Measurements from ENCODE around the gene NRIP3. TPM values are rescaled to one million over a fixed set of nuclear protein-coding genes. Genes with fewer than 3 reads are reported as not detected.

NRIP3 gene
- total and polyA plus RNA-seq, 4 donors, result under 0.01 to 1.0 (median 0.07) TPM; not detected in 1

DNA sequence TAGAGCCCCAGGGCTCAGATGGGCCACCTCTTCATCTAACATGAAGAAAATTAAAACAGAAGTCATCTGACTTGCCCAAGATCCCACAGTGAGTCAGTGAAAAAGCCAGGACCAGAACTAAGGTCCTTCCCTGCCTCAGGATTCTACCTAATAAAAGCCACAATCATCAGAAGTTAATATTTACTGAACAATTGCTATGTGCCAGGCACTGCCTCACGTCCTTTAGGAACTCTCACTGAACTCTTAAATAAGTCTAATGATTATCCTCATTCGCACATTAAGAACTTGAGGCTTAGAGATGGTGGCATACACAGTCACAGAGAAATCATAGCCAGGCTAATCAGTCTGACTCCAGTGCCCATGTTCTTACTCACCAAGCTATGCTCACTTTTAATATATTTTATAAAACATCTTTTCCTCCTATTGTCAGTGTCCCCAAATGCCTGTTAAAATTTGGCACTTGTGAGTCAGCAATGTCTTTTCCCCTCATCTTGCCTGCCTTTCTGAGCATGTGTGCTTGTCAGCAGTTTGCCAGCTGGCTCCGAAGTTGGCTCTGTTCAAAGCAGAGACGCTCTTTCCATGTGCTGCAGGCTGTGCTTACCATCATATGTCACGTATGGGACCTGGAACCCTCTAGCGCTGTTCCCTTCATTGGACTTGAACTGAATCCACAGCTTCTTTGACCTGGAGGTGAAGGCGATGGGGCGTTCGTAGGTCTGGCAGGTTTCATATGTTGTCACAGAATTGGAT is 21.5 kb upstream of the NRIP3 start:
- Histone ChIP-seq H3K9me3 (ENCODE audit: control insufficient read depth in 4 of 4, low read length in 3 of 4) (no peaks in the 10 kb centered on the region), H3K27me3 (ENCODE audit: control insufficient read depth in 4 of 4, insufficient read depth in 4 of 4, low read length in 3 of 4) (no peaks in the 10 kb centered on the region), H3K4me3 (ENCODE audit: low read depth in 1 of 3, low read length in 3 of 3) (no peak overlapping the region), H3K27ac (ENCODE audit: low read depth in 1 of 2, low read length in 2 of 2) (no peak overlapping the region), H3K36me3 (ENCODE audit: control insufficient read depth in 4 of 4, insufficient read depth in 3 of 4, low read depth in 1 of 4, low read length in 3 of 4) (no peaks in the 10 kb centered on the region), H3K4me1 (ENCODE audit: control insufficient read depth in 4 of 4, insufficient read depth in 4 of 4, low read length in 3 of 4) (no peaks in the 10 kb centered on the region), H3K9ac (ENCODE audit: low read depth in 1 of 2, low read length in 2 of 2) (no peak overlapping the region)
- WGBS, result 93% methylated on average over 9 of the region's 9 CpGs
- TF ChIP-seq TAF1 (conservative IDR thresholded peaks at IDR 0.05), result no peak
- DNase-seq (ENCODE audit: low spot score), result no peak

DNA sequence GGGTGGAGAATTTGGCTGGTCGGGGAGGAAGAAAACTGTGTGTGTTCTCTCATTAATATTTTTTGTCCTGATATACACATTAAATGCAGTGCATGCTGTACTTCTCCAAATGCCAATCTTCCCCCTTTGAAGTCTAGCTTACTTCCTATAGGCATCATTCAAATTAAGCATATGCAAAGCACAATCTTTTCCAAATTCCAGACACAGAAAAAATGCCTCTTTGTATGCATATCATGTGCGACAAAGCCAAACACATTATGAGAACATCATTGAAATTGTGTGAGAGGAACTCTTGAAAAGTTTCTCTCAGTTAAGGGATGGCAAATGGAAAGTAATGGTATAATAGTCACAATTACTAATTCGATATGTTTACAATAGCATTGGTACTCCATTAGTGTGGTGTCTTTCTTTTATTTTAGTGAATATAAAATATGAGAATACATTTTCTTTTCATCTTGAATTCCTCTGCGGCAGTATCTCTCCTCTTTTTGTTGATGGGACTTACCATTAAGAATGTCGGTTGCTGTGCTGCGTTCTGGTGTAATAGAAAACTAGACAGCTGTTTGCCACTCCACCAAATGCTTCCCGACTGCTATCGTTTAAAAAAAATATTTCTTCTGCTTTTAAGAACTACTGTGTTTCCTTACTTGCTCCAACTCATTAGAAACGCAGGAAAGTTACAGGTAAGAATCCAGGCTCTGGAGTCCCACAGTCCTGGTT is 19.3 kb upstream of the NRIP3 start:
- 90% methylated on average over 9 of the region's 9 CpGs for WGBS
- Histone ChIP-seq H3K4me1 (ENCODE audit: control insufficient read depth in 4 of 4, insufficient read depth in 4 of 4, low read length in 3 of 4) (no peaks in the 10 kb centered on the region), H3K27me3 (ENCODE audit: control insufficient read depth in 4 of 4, insufficient read depth in 4 of 4, low read length in 3 of 4) (no peaks in the 10 kb centered on the region), H3K9me3 (ENCODE audit: control insufficient read depth in 4 of 4, low read length in 3 of 4) (no peaks in the 10 kb centered on the region), H3K9ac (ENCODE audit: low read depth in 1 of 2, low read length in 2 of 2) (no peak overlapping the region), H3K27ac (ENCODE audit: low read depth in 1 of 2, low read length in 2 of 2) (no peak overlapping the region), H3K36me3 (ENCODE audit: control insufficient read depth in 4 of 4, insufficient read depth in 3 of 4, low read depth in 1 of 4, low read length in 3 of 4) (no peaks in the 10 kb centered on the region), H3K4me3 (ENCODE audit: low read depth in 1 of 3, low read length in 3 of 3) (no peak overlapping the region)
- no peak for DNase-seq (ENCODE audit: low spot score)
- TF ChIP-seq, protein P1, sequence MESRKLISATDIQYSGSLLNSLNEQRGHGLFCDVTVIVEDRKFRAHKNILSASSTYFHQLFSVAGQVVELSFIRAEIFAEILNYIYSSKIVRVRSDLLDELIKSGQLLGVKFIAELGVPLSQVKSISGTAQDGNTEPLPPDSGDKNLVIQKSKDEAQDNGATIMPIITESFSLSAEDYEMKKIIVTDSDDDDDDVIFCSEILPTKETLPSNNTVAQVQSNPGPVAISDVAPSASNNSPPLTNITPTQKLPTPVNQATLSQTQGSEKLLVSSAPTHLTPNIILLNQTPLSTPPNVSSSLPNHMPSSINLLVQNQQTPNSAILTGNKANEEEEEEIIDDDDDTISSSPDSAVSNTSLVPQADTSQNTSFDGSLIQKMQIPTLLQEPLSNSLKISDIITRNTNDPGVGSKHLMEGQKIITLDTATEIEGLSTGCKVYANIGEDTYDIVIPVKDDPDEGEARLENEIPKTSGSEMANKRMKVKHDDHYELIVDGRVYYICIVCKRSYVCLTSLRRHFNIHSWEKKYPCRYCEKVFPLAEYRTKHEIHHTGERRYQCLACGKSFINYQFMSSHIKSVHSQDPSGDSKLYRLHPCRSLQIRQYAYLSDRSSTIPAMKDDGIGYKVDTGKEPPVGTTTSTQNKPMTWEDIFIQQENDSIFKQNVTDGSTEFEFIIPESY (IDR thresholded peaks at IDR 0.05), result no peak
- TF ChIP-seq TAF1 (conservative IDR thresholded peaks at IDR 0.05) (no peak), SP1 (IDR thresholded peaks at IDR 0.05) (no peak), FOXA1 (IDR thresholded peaks at IDR 0.05) (no peak), RXRA (IDR thresholded peaks at IDR 0.05) (no peak), HNF4A (conservative IDR thresholded peaks at IDR 0.05) (no peak)
- TF ChIP-seq, protein P2, sequence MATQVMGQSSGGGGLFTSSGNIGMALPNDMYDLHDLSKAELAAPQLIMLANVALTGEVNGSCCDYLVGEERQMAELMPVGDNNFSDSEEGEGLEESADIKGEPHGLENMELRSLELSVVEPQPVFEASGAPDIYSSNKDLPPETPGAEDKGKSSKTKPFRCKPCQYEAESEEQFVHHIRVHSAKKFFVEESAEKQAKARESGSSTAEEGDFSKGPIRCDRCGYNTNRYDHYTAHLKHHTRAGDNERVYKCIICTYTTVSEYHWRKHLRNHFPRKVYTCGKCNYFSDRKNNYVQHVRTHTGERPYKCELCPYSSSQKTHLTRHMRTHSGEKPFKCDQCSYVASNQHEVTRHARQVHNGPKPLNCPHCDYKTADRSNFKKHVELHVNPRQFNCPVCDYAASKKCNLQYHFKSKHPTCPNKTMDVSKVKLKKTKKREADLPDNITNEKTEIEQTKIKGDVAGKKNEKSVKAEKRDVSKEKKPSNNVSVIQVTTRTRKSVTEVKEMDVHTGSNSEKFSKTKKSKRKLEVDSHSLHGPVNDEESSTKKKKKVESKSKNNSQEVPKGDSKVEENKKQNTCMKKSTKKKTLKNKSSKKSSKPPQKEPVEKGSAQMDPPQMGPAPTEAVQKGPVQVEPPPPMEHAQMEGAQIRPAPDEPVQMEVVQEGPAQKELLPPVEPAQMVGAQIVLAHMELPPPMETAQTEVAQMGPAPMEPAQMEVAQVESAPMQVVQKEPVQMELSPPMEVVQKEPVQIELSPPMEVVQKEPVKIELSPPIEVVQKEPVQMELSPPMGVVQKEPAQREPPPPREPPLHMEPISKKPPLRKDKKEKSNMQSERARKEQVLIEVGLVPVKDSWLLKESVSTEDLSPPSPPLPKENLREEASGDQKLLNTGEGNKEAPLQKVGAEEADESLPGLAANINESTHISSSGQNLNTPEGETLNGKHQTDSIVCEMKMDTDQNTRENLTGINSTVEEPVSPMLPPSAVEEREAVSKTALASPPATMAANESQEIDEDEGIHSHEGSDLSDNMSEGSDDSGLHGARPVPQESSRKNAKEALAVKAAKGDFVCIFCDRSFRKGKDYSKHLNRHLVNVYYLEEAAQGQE (IDR thresholded peaks at IDR 0.05), result no peak
- TF ChIP-seq, protein P3, sequence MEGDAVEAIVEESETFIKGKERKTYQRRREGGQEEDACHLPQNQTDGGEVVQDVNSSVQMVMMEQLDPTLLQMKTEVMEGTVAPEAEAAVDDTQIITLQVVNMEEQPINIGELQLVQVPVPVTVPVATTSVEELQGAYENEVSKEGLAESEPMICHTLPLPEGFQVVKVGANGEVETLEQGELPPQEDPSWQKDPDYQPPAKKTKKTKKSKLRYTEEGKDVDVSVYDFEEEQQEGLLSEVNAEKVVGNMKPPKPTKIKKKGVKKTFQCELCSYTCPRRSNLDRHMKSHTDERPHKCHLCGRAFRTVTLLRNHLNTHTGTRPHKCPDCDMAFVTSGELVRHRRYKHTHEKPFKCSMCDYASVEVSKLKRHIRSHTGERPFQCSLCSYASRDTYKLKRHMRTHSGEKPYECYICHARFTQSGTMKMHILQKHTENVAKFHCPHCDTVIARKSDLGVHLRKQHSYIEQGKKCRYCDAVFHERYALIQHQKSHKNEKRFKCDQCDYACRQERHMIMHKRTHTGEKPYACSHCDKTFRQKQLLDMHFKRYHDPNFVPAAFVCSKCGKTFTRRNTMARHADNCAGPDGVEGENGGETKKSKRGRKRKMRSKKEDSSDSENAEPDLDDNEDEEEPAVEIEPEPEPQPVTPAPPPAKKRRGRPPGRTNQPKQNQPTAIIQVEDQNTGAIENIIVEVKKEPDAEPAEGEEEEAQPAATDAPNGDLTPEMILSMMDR (IDR thresholded peaks at IDR 0.05; ENCODE audit: low read depth, low read length, missing input control), result no peak

Data from liver (tissue), 9 donors.